HG02938 (cell line): ENCODE measurements around the gene ARSB.
"Not testable (repeated sequence)": the region's sequence is repeated elsewhere in the genome, so short reads cannot be mapped to it uniquely, and the experiment has no call there.

Experiments used
- ATAC-seq: cut with Tn5 transposase; IDR thresholded peaks from one replicate; pipeline ENCODE4 v1.9.1; 2021; ENCODE audit warnings: mild to moderate bottlenecking, moderate library complexity; ENCODE audit not compliant: unreplicated experiment

Gene ARSB

DNA sequence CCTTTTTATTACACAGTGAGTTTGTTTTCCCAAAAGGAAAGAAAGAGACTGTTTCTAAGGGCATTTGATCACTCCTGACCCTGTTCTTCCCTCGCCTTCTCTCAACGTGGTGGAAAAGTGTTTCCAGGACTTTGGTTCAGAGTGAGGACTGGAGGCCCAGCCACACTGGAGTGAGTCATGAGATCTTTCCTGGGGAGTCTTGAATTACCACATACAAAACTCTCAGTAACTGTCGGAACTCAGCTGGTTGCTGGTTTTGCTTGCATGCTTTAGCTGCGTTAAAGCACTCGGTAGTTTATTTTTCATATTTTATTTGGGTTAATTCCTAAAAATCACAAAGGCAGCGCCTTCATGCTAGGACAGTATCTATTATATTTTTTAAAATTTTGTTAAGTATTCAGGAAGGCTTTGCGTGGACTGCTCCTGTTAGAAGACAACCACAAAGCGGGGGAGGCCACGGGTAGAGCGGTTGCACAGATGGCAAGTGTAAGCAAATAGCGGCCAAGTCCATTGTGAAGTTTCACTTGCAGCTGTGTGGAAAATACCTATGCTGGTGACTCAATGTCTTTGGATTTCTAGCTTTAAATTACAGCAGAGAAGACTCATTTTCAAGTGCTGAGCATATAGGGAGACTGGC is 77.7 kb downstream of the ARSB start:
- no peak for ATAC-seq

DNA sequence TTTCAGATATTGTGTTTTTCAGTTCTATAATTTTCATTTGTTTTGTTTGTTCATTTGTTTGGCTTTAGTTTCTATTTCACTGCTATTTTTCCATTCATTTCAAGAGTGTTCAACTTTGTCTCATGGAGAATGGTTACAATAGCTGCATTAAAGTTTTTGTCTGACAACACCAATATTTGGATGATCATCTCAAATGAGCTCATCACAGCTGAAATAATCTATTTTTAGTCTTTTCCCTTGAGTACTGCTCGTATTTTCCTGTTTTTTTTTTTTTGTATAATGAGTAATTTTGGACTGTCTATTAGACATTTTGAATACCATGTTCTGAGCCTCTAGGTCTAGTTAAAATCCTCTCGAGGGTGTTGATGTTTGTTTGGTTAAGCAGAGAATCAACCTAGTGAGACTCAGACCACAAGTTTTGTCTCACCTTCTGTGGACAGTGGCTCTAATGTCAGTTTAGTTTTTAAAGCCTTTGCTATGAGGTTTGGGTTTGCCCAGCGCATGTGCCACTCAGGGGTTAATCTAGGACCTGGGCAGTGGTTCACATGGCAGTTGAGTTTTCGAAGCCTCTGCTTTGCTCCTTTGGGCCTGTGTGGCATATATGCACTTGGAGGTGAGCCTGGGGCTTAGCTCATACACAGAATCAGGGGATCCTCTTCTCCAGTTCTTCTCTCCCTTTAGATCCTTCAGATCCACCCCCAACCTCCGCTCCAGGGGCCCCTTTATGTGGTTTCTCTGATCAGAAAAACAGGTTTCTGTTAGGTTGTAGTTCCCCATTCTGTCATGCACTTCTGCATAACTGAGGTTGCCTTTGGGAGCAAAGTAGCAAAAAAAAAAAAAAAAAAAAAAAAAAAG is 79.8 kb downstream of the ARSB start:
- ATAC-seq: peak; percentile 62

DNA sequence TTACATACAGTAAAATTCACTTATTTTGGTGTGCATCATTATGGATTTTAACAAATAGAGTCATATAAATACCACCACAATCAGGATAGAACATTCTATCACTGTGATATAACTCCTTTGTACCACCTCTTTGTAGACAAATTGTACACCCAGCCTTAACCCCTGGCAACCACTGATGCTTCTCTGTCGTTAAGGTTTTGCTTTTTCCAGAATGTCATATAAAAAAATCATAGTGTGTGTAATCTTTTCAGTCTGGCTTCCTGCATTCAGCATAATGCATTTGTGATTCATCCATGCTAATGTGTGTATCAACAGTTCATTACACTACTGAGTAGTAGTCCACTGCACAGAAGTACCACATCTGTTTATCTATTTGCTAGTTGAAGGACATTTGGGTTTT is 81.2 kb downstream of the ARSB start:
- ATAC-seq: no peak

DNA sequence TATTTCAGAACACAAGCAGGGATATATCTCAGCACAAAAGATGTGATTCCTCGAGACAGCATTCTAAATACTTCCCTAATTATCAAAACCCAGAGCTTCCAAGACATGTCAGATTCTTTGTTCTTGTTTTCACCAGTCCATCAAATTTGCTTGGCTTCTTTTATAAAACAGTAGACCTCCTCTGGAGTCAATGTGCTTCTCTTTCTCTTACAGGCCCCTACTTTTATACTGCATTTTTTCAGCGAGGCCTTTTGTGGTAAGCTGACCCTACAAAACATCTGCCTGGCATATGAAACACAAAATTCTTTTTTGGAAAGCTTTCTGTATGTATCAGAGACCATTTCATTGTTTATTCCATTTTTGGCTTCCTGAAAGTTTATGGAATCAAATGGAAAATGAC is 81.8 kb downstream of the ARSB start:
- no peak for ATAC-seq

DNA sequence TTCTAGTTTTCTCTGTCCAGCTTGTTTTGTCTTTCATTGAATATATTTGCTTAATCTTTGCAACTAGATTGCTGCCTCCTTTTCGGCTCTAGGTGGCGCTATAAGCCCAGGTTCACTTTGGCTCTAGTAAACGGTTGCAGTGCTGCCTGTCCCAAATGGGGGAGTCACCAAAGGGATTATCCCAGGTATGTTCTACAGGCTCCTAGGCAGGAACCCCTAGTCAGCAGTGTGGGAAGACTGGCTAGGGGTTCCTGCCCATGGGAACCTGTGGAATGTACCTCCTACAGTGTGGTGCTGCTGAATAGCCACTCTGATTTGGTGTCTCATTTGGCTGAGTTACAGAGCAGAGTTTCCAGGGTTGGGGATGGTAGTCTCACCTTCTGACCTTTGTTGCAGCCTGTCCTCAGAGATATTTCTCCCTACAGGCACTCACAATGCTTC is 85.2 kb downstream of the ARSB start:
- ATAC-seq: no peak

DNA sequence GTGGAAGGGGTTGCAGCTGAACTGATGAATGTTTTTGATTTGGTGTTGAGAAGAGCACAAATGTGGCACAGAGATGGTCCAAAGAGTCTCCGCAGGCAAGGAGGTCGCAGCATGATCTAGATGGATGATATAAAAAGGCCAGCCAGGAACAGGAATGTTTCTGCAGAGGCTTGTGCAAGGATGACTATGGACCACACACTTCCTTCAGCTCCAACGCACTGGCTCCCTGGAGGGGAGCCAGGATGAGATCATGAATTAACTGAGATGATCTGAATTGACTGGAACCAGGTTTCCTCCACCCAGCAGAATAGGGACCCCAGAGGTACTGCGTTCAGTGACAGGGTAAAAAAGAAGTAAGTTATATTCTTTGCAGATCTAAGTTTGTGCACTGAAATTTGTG is 89.0 kb downstream of the ARSB start:
- no peak for ATAC-seq

DNA sequence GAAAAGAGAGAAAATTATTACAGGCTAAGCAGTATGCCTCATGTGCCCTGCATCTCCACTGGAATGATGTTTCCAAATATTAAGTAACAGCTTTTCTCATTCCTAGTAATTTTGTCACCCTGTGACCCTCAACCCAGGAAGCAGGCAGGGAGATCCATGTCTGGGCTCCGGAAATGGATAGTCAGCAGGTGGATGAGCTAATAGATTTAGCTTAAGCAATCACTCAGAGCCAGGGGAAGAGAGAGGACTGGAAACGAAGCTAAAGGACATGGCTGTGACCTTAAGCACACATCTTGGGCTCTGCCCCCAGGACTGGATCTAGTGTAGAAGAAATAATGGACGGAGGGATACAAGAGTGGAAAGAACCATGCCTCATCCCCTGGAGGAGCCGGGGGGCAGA is 89.5 kb downstream of the ARSB start:
- no peak for ATAC-seq

DNA sequence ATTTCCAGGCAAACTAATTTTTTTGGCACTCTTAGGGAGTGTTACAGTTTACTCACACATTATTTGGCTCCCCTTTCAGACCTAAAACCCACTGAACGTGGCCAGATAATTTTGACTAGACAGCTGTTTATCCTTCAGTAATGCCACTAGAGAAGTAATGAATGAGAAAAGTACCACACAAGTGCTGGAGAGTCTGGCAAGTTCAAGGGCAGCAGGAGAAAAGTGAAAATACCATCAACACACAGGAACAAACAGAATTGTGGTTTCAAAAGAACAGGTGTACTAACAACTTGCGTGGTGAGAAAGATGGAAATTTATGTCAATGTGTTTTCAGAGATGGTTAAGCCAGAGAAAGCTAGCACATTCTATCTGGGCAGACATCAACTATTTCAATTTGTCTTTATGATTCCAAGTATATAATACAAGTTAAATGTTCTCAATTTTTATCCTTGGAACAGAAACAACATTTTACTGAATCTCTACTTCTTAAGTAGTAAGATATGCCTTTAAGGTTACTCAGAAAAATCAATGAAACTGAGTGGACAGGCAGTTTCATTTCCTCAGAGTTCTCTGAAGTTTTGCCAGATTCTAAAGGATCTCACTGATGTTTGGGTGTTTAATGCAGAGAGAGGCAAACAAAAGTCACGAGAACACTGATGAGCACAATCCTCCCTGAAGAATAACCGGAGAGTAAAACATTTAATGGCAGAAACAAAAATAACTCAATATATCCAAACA is 91.0 kb downstream of the ARSB start:
- no peak for ATAC-seq

DNA sequence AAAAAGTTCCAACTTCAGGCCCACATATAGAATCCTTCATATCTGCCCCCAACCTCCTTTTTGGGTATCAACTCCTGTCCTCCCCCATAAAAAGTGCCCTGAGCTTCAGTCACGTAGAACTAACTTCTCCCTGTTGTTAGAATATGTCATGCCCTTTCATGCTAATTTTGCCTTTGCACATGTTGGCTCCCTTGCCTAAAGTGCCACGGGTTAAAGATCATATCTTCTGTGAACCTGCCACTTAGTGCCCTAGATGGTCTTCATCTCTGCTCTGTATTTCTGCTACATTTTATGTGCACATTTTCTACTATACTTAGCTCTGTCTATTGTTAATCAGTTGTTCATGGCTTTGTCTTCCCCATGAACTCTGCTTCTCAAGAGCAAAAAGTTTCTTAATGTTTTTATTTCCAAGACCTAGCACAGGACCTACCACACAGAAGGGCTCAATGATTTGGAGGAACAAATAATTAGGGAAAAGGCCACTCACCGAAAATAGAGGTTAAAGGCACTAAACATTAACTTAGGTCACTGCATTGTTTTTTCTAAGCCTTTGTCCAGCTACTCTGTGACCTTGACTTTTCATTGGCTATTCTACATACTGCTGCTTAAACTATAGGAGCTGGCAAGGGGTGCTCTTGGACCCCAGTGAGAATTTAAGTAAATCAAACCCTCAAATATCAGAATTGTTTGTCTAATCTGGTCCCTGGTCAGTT is 94.3 kb downstream of the ARSB start:
- ATAC-seq: no peak

DNA sequence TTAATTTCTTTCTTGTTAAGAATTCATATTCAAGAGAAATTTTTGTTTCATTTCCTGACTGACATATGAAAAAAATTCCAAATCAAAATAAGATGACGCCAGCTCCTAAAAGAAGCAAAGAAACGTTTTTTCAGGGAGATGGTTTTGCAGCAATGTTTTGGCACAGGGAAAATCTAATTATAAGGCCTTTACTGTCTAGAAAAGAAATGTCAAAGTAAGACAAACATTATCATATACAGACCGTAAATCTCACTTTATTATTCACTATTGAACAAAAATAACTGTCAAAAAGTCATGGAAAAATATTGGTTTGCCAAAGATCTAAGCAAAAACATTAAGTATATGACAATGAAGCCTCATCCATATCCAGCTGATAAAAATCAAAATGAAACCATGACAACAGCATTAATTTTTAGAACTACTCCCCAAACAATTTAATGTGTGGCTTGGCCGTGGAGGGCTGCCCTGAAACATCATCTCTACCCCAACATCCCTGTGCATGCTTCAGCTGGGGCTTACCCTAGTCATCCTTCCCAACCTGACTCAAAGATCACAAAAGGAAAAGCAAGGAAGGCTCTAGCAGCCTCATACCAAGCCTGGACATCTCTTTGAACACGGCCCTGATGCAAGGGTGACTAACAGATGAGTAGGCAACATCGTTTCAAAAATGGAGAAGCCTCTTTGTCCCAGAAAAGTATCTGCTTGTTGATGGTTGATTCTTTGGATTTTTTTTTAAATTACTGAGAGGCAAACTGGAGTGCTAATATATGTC is 95.6 kb downstream of the ARSB start:
- ATAC-seq: no peak

DNA sequence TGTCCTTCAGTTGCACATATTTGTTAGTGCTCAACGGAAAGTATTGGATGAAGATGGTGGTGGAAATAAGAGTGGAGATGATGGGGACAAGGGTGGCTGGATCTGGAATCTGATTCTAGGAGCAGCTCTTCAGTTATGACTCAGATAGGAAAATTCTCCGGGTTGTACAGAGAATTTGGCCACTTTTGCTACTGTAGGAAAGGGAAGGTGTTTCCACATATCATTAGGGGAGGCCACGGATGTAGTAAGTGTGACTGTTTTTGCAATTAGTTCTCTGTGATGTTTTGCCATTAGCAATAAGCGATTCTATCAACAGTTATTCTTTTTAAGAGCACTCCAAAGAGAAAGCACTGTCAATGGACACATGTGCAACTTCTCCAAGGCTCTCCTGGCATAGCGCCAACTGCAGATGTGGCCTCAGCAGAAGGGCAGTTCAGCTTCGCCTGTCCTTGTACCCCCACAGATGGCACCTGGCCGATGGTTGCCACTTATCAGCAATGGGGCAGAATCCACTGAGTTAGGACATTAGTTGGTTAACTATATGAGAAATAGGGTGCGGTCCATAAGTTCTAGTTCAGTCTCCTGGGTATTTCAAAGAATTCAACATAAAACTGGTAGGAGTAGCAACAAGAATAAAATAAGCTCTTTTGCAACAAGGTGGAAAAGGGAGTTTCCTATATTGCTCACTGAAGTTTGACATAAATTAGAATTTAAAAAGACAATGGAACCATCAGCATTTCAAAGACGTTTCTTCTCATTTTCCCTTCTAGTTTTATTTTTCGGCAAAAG is 96.3 kb downstream of the ARSB start:
- ATAC-seq: no peak

DNA sequence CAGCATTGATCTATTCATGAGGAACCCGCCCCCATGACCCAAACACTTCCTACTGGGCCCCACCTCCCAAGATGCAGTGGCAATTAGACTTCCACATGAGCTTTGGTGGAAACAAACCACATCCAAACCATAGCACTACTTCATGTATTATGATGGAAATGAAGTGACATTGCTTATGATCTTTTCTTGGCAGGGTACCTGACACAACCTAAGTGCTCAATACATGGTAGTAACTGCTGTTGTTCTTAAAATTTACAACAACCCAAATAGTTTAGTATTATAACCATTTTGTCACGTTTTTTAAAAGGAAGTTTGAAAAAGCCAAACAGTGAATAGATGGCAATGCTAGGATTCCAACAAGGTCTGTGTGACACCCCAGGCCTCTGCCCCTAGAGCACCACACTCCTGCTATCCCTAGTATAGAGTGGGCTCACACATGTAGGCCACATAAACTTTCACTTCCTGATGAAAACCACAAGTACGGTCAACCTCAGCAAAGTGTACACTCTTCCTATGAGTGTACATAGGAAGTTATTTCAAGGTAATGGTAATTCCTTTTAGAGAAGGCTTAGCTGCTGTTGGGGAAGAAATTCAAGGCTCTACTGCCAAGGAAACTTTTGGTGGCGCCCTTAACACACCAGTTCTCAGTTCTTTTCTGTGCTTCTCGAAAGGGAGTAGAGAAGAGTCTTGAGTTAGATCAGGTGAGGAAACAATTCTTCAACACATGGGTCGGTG is 97.6 kb downstream of the ARSB start:
- peak; percentile 99 for ATAC-seq

DNA sequence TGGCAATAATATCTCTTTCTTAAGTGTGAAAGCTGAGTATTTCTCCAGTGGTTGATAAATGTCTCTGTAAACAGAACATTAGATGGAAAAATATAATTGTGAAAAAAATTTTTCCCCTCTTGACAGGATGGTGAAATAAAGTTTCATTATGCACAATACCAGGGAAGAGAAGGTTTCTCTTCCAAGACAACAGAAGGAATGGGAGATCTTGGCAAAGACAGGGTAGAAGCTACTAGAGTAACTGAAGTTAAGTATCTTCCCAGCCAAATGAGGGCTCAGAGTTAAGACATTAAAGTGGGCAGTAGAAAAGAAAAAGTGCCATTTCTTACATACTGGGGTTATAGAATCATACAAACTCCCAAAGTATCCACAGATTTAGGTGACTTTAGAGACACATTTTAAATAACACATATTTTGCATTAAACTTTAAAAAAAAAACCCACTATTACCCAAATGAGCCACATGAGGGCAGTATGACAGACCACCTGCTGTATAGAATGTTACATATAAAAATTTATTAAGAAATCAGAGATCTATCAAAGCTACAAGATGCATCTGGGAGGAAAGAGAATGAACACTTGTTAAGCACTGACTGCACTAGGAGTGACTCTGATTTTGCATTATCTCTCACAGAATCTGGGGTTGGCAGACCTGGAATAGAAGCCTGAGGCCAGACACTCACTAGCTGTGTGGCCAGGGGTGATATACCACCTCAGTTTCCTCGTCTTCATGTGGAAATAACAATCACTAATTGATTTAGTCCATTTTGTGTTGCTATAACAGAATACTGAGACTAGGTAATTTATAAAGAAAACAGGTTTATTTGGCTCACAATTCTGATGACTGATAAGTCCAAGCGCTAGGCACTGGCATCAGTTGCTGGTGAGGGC is 98.5 kb downstream of the ARSB start:
- ATAC-seq: no peak

DNA sequence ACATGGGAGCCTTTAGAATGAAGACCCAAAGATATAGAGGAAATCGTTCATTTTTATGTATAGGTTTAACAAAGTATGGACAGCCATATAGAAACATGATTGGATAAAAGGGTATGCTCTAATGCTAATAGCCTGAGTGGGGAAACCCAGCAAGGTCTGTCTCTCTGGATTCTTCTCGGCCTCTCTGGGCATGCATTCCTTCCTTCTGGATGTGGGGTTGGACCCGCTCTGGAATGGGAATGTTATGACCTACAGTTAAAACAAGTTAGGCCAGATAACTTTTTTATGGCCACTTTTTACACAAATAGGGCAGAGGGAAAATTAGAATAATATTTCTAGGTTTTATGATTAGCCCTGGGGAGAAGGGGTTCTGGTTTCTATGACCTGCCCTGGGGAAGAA is 103.2 kb downstream of the ARSB start:
- ATAC-seq: no peak

DNA sequence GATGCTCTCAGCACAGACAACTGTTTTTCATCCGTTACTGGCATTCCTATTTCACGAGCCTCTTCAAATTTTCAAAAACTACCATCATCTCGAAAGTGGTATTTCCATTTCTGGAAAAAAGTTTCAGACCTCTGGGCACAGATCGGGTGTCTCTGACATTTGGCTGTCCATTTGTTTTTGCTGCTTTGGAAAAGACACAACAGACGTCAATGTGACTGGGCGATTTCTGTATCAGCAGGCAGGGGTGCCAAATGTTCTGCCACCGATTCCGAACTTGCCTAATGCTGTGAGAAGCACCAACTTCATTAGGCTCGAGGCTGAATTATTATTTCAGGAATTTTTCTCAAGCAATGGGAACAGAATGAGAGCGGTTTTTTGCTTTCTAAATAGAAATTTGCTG is 105.6 kb downstream of the ARSB start:
- ATAC-seq: no peak

DNA sequence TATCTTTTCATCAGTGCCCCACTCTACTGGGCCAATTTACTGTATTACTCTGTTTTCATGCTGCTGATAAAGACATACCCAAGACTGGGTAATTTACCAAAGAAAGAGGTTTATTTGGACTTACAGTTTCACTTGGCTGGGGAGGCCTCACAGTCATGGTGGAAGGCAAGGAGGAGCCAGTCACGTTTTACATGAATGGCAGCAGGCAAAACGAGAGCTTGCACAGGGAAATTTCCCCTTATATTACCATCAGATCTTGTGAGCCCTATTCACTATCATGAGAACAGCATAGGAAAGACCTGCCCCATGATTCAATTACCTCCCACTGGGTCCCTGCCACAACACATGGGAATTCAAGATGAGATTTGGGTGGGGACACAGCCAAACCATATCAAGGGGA is 119.0 kb downstream of the ARSB start:
- not testable (repeated sequence) for ATAC-seq

DNA sequence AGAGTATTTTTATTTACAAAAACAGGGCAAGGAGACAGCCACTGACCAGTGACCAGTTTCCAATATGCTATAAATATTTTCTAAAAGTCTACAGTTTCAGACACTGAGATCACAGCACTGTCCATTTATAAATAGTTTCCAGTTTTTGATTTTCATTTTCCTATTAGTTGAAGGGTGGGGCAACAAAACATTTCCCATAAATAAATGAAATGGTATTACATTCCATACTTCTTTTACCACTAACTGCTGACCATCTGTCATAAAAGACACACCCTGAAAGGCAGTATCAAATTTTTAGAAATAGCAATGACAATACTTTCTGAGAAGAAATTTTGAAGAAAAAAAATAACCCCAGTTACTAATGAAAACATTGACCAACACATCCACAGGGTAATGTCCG is 126.7 kb downstream of the ARSB start:
- ATAC-seq: no peak

DNA sequence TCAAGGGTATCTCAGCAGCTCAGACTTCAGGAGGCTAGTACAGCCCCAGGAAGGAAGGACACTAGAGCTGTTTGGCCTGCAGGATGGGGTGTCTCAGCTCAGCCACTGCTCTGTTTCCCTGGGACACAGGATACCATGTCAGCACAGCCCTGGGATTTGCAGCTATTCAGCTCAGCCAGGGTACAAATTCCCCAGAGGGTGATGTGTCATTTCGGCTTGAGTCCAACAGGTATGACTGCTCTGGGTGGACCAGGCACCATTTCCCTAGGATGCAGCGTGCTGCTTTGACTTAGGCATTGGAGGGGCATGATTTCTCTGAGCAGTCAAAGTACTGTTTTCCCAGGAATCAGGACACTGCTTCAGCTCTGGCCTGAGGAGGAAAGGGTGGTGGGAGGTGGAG is 130.1 kb downstream of the ARSB start:
- ATAC-seq: no peak
